ENCODE data around the gene PLCXD1. TPM values are rescaled to one million over a fixed set of nuclear protein-coding genes. Genes with fewer than 3 reads are reported as not detected.

The PLCXD1 gene
- polyA plus RNA-seq, 1 donor from 2014 or later: 30.1 TPM

- no peaks in the 10 kb centered on the region for H3K9me3 ChIP-seq (ENCODE audit: low read length)
- H3K79me2 ChIP-seq (replicated peaks; ENCODE audit: insufficient read depth, low read length): no peaks in the 10 kb centered on the region
- peaks cover 9% of the 10 kb centered on the region for H3K36me3 ChIP-seq (ENCODE audit: insufficient read depth, low read length)
- H3K9me2 ChIP-seq (ENCODE audit: insufficient read depth, low read length): no peaks in the 10 kb centered on the region
- H4K20me1 ChIP-seq (ENCODE audit: insufficient read depth): no peaks in the 10 kb centered on the region
- H3K27ac ChIP-seq (ENCODE audit: low read length): no peak overlapping the region
- H3K4me3 ChIP-seq (ENCODE audit: low read length): no peak overlapping the region
- no peaks in the 10 kb centered on the region for H3K27me3 ChIP-seq (ENCODE audit: insufficient read depth, low read depth, low read length)
- TF ChIP-seq TAF1 (IDR thresholded peaks at IDR 0.05; ENCODE audit: low read depth): no peak
- no peak for TF ChIP-seq RAD21 (conservative IDR thresholded peaks at IDR 0.05)
- TF ChIP-seq EZH2 (IDR thresholded peaks at IDR 0.05; ENCODE audit: borderline replicate concordance, insufficient read depth, low read length, poor library complexity, severe bottlenecking): no peak
- no peak for TF ChIP-seq REST (IDR thresholded peaks at IDR 0.05; ENCODE audit: borderline replicate concordance)
- TF ChIP-seq SMC3 (conservative IDR thresholded peaks at IDR 0.05; ENCODE audit: poor library complexity): no peak
- TF ChIP-seq MXI1 (conservative IDR thresholded peaks at IDR 0.05; ENCODE audit: poor library complexity, severe bottlenecking): no peak
- no peak for TF ChIP-seq CTCF (IDR thresholded peaks at IDR 0.05; ENCODE audit: poor library complexity, severe bottlenecking)
- no peak for TF ChIP-seq POLR2AphosphoS5 (IDR thresholded peaks at IDR 0.05)
- TF ChIP-seq EP300 (conservative IDR thresholded peaks at IDR 0.05; ENCODE audit: poor library complexity, severe bottlenecking): no peak
- no peak overlapping the region for H3K9ac ChIP-seq (ENCODE audit: low read length)
- no peaks in the 10 kb centered on the region for H3F3A ChIP-seq (ENCODE audit: insufficient read depth, low read length, poor library complexity, severe bottlenecking)
- H2AFZ ChIP-seq (ENCODE audit: low read depth, low read length): no peak overlapping the region
- H3K4me2 ChIP-seq (ENCODE audit: low read length): no peak overlapping the region
These were observed 6.5 kb downstream of the PLCXD1 start for GRCh38 chrX:287670-288069.

DNA sequence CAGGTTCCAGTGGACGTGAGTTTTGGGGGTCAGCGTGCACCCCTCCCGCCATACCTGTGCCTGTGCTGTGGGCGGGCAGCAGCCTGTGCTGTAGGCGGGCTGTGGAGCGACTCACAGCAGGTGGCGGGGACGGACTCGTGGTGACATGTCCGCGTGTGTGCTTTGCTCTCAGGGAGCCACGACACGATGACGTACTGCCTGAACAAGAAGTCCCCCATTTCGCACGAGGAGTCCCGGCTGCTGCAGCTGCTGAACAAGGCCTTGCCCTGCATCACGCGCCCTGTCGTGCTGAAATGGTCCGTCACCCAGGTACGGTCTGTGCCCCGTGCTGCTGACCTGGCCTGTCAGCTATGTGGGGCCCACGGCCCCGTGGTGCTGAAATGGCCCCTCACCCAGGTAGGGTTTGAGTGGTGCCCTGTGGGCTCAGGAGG lies 7.4 kb downstream of the PLCXD1 start:
- peaks cover 7% of the 10 kb centered on the region for H3K9me3 ChIP-seq (ENCODE audit: low read length)
- H3K9me2 ChIP-seq (ENCODE audit: insufficient read depth, low read length): no peaks in the 10 kb centered on the region
- H4K20me1 ChIP-seq (ENCODE audit: insufficient read depth): no peaks in the 10 kb centered on the region
- H3K27me3 ChIP-seq (ENCODE audit: insufficient read depth, low read depth, low read length): no peaks in the 10 kb centered on the region
- H3K9ac ChIP-seq (ENCODE audit: low read length): no peak overlapping the region
- TF ChIP-seq RAD21 (conservative IDR thresholded peaks at IDR 0.05): no peak
- no peak for TF ChIP-seq EZH2 (IDR thresholded peaks at IDR 0.05; ENCODE audit: borderline replicate concordance, insufficient read depth, low read length, poor library complexity, severe bottlenecking)
- TF ChIP-seq REST (IDR thresholded peaks at IDR 0.05; ENCODE audit: borderline replicate concordance): no peak
- TF ChIP-seq POLR2AphosphoS5 (IDR thresholded peaks at IDR 0.05): no peak
- no peak overlapping the region for H2AFZ ChIP-seq (ENCODE audit: low read depth, low read length)
- no peak overlapping the region for H3K27ac ChIP-seq (ENCODE audit: low read length)
- H3K36me3 ChIP-seq (ENCODE audit: insufficient read depth, low read length): peaks cover 11% of the 10 kb centered on the region
- no peaks in the 10 kb centered on the region for H3F3A ChIP-seq (ENCODE audit: insufficient read depth, low read length, poor library complexity, severe bottlenecking)
- H3K79me2 ChIP-seq (replicated peaks; ENCODE audit: insufficient read depth, low read length): no peaks in the 10 kb centered on the region
- H3K4me3 ChIP-seq (ENCODE audit: low read length): no peak overlapping the region
- H3K4me2 ChIP-seq (ENCODE audit: low read length): no peak overlapping the region

Data from neural cell (in vitro differentiated cells).